ENCODE measurements around the gene ELMO1. TPM values are rescaled to one million over a fixed set of nuclear protein-coding genes. Genes with fewer than 3 reads are reported as not detected.
A peak's percentile ranks its signal among the peaks of the same experiment; 100 is the strongest.

ELMO1 gene
- total and polyA plus RNA-seq, 8 donors = 18.2 to 55.3 (median 45.6) TPM

- Histone ChIP-seq H3K4me1 (peaks cover 15 to 33% of the 10 kb centered on the region in 2 donors), H3K27me3 (no peaks in the 10 kb centered on the region), H3K4me3 (no peak overlapping the region), H3K27ac (peak overlapping the region in 1 of 2 donors; percentile 20), H3K36me3 (no peaks in the 10 kb centered on the region), H3K9me3 (no peaks in the 10 kb centered on the region)
- TF ChIP-seq CTCF (IDR thresholded peaks at IDR 0.05) = no peak
- ATAC-seq = no peak
- DNase-seq = no peak
- intact Hi-C loops (cut with DNase I) = loop anchor here in 1 of 2 donors (10.0 kb wide), 1 partner anchor 143 kb away; no protein-coding TSS in a partner anchor
These were observed 91.0 kb downstream of the ELMO1 start for GRCh38 chr7:37357637-37357996.

GRCh38 chr7:37356911-37357636, 91.6 kb downstream of the ELMO1 start:
- H3K4me3 ChIP-seq = no peak overlapping the region
- intact Hi-C loops (cut with DNase I) = loop anchor here in 1 of 2 donors (10.0 kb wide), 1 partner anchor 142 kb away; no protein-coding TSS in a partner anchor
- H3K36me3 ChIP-seq = no peaks in the 10 kb centered on the region
- peak overlapping the region in 1 of 2 donors; percentile 20 for H3K27ac ChIP-seq
- no peak for ATAC-seq
- H3K9me3 ChIP-seq = no peaks in the 10 kb centered on the region
- no peaks in the 10 kb centered on the region for H3K27me3 ChIP-seq
- H3K4me1 ChIP-seq = peaks cover 15 to 33% of the 10 kb centered on the region in 2 donors
- DNase-seq = no peak
- no peak for TF ChIP-seq CTCF (IDR thresholded peaks at IDR 0.05)

- no peak for TF ChIP-seq CTCF (IDR thresholded peaks at IDR 0.05)
- H3K27ac ChIP-seq = peak overlapping the region; percentile 45 to 75
- ATAC-seq (peak; percentile 75), DNase-seq (peak; percentile 34 to 80 (median 61))
- H3K4me3 ChIP-seq = no peak overlapping the region
- intact Hi-C loops (cut with DNase I) = loop anchor here in 1 of 2 donors (10.0 kb wide), 1 partner anchor 140 kb away; no protein-coding TSS in a partner anchor
- peaks cover 15 to 56% of the 10 kb centered on the region in 2 donors for H3K4me1 ChIP-seq
- H3K9me3 ChIP-seq = no peaks in the 10 kb centered on the region
- H3K36me3 ChIP-seq = no peaks in the 10 kb centered on the region
- H3K27me3 ChIP-seq = no peaks in the 10 kb centered on the region
These were observed 94.0 kb downstream of the ELMO1 start for GRCh38 chr7:37354656-37355131.

- DNase-seq (no peak), ATAC-seq (no peak)
- TF ChIP-seq CTCF (IDR thresholded peaks at IDR 0.05) = no peak
- no peaks in the 10 kb centered on the region for H3K36me3 ChIP-seq
- H3K9me3 ChIP-seq = no peaks in the 10 kb centered on the region
- no peaks in the 10 kb centered on the region for H3K27me3 ChIP-seq
- H3K27ac ChIP-seq = peak overlapping the region; percentile 30 to 75
- intact Hi-C loops (cut with DNase I) = loop anchor here in 1 of 2 donors (10.0 kb wide), 1 partner anchor 139 kb away; no protein-coding TSS in a partner anchor
- H3K4me3 ChIP-seq = no peak overlapping the region
- H3K4me1 ChIP-seq = peaks cover 15 to 60% of the 10 kb centered on the region in 2 donors
These were observed 94.6 kb downstream of the ELMO1 start for GRCh38 chr7:37353949-37354655.

All from left lung (tissue), 10 donors.